Cortex of kidney (tissue), 1 donor: ENCODE measurements around the gene ASB17.
"Not testable (repeated sequence)": the region's sequence is repeated elsewhere in the genome, so short reads cannot be mapped to it uniquely, and the experiment has no call there.

Experiments
- DNase-seq: peaks from one replicate; lab custom pipeline; 2025; lab: John Stamatoyannopoulos, UW

ASB17 gene, protein sequence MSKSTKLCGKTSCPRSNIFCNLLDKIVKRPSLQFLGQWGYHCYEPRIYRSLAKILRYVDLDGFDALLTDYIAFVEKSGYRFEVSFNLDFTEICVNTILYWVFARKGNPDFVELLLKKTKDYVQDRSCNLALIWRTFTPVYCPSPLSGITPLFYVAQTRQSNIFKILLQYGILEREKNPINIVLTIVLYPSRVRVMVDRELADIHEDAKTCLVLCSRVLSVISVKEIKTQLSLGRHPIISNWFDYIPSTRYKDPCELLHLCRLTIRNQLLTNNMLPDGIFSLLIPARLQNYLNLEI

GRCh38 chr1:75932304-75932703, at the start of gene ASB17:
Gene ASB17, minus strand, starts transcription at chr1:75932404. Its CDS starts 113 bp downstream, at chr1:75932291.
- no peak for DNase-seq

DNA sequence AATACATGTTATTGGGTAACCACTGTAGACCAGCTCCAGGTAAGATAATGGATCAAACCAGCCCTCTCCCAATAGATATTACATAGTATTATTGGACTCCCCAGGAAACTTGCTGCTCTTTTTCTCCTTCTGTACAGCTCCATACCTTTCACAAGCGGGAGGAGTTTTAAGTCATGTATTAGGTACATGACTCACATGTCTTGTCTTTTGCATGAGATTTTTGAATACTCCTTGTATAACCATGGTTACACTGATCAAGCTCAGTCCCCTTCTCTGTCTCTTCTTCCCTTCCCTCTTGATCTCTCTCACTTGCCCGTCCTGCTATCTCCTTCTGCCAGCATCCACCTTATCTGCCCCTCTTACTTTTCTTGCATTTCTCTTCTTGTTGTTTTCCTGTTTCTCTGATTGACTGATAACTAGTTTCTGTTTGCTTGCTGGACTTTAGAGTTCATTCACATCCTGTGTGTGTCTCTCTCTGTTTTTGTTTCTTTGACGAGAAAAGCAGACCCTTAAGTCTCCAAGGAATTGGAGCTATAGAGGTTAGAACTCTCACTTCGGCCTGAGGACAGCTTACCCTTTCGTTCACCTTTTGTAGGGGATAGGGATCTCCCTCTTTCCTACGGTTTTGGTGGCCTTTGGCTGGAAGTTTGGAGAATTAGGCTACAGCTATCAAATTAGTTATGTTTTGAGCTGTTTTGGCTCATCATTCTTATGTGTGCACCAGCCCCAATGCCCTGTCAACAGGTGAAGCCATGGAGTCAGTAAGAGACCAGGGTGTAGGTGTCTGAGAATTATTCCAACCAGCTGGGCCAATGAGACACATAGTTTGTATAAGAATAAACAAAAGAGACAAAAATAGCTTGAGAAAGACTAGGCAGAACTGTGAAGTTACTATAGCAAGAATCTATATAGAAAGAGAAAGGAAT, 49.0 kb upstream of the ASB17 start:
- DNase-seq: no peak

DNA sequence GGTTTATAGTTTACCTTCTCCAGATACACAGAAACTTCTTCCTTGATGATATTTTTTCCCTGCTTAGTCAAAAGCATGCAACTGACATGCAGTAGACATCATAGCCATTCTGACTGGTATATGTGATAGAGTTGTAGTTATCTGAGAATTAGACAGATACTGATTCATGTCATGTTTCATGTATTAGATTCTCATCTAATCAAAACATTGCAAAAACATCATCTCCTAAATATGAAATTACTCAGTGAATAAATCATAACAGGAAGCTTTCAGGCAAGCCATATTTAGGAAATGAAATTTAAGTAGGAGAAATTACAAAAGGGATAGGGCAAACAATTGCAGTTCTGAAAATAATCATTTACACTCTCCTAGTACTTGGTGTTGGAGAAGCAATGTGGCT, 38.4 kb upstream of the ASB17 start:
- no peak for DNase-seq

DNA sequence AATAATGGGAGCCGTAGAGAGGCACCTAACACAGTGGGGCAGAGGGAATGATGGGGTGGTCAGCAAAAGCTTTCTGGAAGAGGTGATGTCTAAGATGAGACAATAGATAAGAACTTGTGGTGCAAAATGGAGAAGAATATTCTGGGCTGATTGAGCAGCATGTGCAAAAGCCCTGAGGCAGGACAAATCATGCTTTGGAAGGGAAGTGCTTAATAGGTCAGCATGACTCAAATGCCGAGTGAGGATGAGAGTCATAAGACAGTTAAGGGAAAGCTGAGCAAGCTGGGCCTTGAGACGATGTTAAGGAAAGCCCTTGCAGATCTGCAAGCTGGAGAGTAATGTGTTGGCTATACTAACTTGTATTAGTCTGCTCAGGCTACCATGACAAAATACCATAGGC, 37.3 kb upstream of the ASB17 start:
- no peak for DNase-seq

GRCh38 chr1:75967719-75968118, 35.5 kb upstream of the ASB17 start:
- no peak for DNase-seq

GRCh38 chr1:75964760-75965408, 32.7 kb upstream of the ASB17 start:
- DNase-seq: no peak

GRCh38 chr1:75964110-75964759, 32.0 kb upstream of the ASB17 start:
- not testable (repeated sequence) for DNase-seq

- no peak for DNase-seq
These were observed 22.4 kb upstream of the ASB17 start for GRCh38 chr1:75954586-75954985.

DNA sequence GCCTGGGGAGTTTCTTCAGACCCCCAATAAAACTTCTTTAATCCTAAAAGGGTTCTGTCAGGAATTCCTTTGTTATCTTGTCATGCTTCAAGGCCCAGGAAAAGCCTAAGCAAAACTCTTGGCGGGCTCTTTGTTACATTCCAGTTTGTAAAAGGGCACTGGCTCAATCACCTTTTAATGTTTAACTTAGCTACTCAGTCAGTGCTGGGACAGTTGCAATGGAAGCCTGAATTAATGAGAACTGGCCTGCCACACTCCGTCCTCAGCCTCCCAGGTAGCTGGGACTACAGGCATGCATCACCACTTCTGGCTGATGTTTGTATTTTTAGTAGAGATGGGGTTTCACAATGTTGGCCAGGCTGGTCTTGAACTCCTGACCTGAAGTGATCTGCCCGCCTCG, 21.3 kb upstream of the ASB17 start:
- DNase-seq: no peak

- no peak for DNase-seq
These were observed 19.8 kb upstream of the ASB17 start for GRCh38 chr1:75952016-75952415.

- DNase-seq: no peak
These were observed 18.0 kb upstream of the ASB17 start for GRCh38 chr1:75950176-75950575.

DNA sequence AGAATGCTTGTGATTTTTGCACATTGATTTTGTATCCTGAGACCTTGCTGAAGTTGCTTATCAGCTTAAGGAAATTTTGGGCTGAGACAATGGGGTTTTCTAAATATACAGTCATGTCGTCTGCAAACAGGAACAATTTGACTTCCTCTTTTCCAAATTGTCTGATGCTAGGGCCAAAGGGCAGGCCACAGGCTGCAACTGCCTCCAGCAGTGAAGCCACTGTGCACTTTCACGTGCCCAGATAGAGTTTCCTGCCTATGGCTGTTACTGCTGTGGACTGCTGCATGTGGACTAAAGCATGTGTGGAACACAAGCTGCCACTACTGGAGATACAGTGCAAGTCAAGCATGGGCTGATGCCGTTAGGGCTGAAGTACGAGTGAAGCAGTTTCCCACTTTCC, 10.8 kb upstream of the ASB17 start:
- DNase-seq: not testable (repeated sequence)

DNA sequence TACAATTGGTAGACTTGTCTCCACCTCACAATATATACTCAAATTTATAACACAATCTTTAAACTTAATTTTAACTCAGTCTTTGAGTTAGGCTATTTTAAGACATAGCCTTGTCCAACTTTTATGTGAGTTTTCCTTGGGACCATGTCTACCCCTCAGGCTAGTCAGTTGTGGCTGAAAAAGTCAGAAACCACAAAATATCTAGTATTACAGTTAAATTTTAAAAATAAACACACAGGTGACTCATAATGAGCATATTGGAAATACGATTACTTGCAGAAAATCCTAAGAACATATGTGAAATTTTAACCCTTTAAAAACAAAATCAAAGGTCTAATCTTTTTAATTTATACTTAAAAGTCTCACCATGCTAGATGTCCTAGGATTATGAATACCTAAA, 4.8 kb upstream of the ASB17 start:
- no peak for DNase-seq

- no peak for DNase-seq
These were observed 9.5 kb downstream of the ASB17 start for GRCh38 chr1:75922698-75923097.

DNA sequence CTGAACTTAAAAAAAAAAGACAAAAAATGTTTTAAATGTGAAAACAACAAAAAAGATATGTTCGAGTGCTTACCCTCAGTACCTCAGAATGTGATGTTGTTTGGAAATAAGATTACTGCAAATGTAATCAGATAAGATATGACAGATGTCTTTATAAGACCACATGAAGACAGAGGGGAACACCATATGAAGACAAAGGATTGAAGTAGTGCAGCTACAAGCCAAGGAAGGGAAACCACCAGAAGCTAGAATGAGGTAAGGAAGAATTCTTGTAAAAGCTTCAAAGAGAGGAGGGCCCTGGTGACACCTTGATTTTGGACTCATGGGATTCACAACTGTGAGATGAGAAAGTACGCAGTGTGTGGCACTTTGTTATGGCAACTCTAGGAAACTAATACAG, 15.4 kb downstream of the ASB17 start:
- DNase-seq: no peak

DNA sequence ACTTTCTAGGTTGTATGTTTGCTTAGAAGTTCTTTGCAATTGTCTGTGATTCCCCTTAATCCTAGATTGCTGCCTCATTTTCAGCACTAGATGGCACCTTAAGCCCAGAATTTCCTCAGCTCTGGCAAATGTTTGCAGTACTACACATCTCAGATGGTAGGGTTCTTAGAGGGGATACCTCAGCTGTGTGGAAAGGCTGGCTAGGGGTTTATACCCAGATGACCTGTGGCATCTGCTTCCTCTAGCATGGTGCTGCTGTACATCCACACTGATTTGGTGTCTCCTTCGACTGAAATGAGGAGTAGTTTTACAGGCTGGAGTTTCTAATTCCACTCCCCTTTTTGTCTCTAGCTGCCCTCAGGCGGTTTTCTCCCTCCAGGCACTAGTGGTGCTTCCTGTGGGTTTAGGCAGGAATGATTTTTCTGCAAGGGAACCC, 23.5 kb downstream of the ASB17 start:
- DNase-seq: no peak

GRCh38 chr1:75901371-75901770, 30.8 kb downstream of the ASB17 start:
- no peak for DNase-seq

DNA sequence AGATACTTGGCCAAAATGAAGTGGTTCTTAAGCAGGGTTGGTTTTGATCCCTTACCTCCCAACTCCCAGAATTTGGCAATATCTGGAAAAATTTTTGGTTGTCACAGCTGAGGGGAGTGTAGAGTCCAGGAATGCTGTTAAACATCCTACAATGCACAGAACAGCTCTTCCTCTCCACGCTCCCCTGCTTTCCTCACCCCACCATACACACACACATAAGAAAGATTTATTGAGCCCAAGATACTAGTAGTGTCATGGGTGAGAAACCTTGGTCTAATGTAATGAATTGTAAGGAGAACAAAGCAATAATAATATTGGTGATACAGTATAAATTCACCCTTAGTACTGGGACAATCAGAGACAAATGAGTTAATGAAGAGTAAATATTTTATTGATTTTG, 47.8 kb downstream of the ASB17 start:
- DNase-seq: no peak

DNA sequence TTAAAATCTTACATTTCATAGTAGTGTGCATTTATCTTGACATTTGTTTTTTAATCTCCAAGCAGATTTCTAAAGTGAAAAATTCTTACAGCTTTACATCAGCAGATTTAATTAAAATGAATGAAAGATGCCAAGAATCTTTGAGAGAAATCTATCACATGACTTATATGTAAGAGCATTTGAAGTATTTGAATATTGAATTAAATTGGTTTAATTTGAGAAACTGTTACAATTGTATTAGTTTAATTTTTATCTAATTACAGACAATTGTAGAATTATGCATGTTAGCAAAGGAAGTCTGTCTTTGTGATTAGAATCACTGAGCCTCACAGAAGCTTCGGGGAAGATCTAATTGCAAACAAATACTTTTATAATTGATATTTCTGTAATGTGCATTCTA, 52.2 kb downstream of the ASB17 start:
- no peak for DNase-seq

GRCh38 chr1:75870951-75871350, 61.3 kb downstream of the ASB17 start:
- no peak for DNase-seq
